Fibroblast of the aortic adventitia (primary cell): ENCODE results near the gene HCN1. TPM values are rescaled to one million over a fixed set of nuclear protein-coding genes. Genes with fewer than 3 reads are reported as not detected.

Experiments used
- DNase-seq: peaks from one replicate; pipeline ENCODE4 v3.0.0-alpha.2; 2010; ENCODE audit warnings: low read depth
- H3K4me3 ChIP-seq: 2 replicates; pipeline ENCODE4 v1.5.1; 2011; ENCODE audit warnings: low read depth, mild to moderate bottlenecking, control low read depth, low read length, moderate library complexity
- total RNA-seq: library from RNA; depleted of rRNA; stranded (reverse); fragments of >200 nt; gene quantifications from 2 replicates; pipeline ENCODE4 v1.2.3, GENCODE V29; 2012; ENCODE audit warnings: low replicate concordance
- TF ChIP-seq, protein P1 (sequence below): IDR thresholded peaks from 2 replicates; pipeline ENCODE4 v1.5.1; 2011; ENCODE audit warnings: mild to moderate bottlenecking, low read length, control low read depth, inconsistent platforms; ENCODE audit not compliant: insufficient read depth

HCN1 gene
- total RNA-seq, 1 donor = not detected

DNA sequence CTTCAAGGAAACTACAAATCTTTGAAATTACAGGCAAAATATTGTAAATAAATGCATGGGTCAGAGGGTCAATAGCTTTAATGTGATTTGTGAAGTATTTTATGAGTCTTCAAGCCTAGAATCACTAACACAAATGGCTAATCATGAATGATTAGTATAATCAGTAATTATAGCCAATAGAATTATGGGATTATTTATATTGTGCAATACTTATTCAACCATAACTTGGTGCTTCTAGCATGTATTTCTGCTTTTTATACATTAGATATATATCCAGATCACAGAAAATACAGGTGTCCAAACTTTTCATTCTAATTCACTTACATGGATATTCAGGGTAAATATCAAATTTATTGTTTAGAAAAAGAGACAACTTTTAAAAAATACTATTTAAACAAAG lies 12.1 kb downstream of the HCN1 start:
- no peak for DNase-seq
- no peak overlapping the region for H3K4me3 ChIP-seq
- TF ChIP-seq, protein P1, sequence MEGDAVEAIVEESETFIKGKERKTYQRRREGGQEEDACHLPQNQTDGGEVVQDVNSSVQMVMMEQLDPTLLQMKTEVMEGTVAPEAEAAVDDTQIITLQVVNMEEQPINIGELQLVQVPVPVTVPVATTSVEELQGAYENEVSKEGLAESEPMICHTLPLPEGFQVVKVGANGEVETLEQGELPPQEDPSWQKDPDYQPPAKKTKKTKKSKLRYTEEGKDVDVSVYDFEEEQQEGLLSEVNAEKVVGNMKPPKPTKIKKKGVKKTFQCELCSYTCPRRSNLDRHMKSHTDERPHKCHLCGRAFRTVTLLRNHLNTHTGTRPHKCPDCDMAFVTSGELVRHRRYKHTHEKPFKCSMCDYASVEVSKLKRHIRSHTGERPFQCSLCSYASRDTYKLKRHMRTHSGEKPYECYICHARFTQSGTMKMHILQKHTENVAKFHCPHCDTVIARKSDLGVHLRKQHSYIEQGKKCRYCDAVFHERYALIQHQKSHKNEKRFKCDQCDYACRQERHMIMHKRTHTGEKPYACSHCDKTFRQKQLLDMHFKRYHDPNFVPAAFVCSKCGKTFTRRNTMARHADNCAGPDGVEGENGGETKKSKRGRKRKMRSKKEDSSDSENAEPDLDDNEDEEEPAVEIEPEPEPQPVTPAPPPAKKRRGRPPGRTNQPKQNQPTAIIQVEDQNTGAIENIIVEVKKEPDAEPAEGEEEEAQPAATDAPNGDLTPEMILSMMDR = no peak

DNA sequence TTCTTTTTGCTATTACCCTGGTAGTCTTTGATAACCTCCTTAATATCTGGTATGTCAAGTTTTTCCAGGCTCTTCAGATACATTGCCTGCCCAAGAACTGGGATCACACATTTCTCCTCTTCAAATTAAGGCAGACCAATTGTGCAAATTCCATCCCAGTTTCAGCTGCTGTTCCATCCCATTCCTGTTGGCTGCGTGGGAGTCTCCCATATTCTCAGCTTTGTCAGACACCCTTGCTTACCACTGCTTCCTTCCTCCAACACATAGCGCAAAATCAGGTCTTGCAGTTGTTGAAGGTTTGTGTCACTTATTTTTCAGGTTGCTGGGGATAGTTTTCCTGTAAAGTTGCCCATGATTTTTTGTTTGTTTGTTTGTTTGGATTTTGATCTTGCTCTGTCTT lies 15.2 kb downstream of the HCN1 start:
- H3K4me3 ChIP-seq = no peak overlapping the region
- TF ChIP-seq, protein P1 = no peak
- DNase-seq = no peak

- DNase-seq = no peak
- no peak overlapping the region for H3K4me3 ChIP-seq
- TF ChIP-seq, protein P1 = no peak
Measured at GRCh38 chr5:45677524-45677923, 18.7 kb downstream of the HCN1 start.

- no peak overlapping the region for H3K4me3 ChIP-seq
- TF ChIP-seq, protein P1 = no peak
- DNase-seq = no peak
Measured at GRCh38 chr5:45672271-45672670, 23.9 kb downstream of the HCN1 start.

GRCh38 chr5:45648744-45649143 lies 47.4 kb downstream of the HCN1 start:
- TF ChIP-seq, protein P1 = no peak
- no peak for DNase-seq
- no peak overlapping the region for H3K4me3 ChIP-seq

- DNase-seq = no peak
Measured at GRCh38 chr5:45643056-45643455, 53.1 kb downstream of the HCN1 start.

GRCh38 chr5:45642370-45642769 lies 53.8 kb downstream of the HCN1 start:
- no peak overlapping the region for H3K4me3 ChIP-seq
- DNase-seq = no peak
- TF ChIP-seq, protein P1 = no peak

More at GRCh38 chr5:45643056-45643455, 53.1 kb downstream of the HCN1 start:
- H3K4me3 ChIP-seq = no peak overlapping the region
- TF ChIP-seq, protein P1 = no peak
